SH-SY5Y (cell line): ENCODE results near the gene OR51D1.

Source experiments
- GATA2 ChIP-seq: IDR thresholded peaks from 2 replicates; pipeline ENCODE4 v1.6.1; 2011; ENCODE audit warnings: mild to moderate bottlenecking, low read depth, low read length
- GATA3 ChIP-seq: IDR thresholded peaks from 2 replicates; pipeline ENCODE4 v1.6.1; 2011; ENCODE audit warnings: low read depth, mild to moderate bottlenecking, low read length, moderate library complexity

DNA sequence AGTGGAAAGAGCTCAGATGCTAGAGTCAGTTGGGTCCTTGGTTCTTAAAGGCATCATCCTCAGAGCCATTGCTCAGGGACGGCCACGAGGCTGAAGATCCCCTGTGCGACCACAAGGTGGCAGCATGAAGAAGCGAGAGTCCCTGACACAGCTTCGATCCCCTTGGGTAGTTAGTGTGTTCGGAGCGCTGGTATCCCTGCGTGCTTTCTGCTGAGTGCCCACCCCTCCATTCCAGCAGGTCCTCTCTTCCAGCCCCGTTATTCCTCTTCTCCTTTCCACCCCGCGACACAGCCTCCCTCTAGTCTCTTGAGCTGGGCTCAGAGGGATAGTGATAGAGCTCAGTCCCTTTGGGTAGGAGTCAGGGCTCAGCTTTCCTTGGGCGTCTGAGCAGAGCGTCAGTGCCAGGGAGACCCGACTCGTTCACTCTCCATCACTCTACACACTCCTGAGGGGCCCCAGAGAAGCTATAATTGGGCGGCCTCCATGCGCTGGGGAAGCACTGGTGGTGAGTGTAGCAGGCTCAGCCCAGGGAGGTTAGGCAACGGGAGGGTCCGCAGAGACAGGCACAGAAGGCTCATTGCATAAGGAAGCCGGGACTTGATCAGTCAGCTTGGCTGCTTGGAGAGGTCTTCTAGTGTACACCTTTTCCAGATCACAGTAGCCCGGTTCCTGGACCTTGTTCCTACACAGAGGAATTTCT, at the start of gene OR51D1:
- TF ChIP-seq GATA2 (no peak), GATA3 (no peak)
